ENCODE measurements around the gene TRAPPC6A.
A peak's percentile ranks its signal among the peaks of the same experiment; 100 is the strongest.

The TRAPPC6A gene

DNA sequence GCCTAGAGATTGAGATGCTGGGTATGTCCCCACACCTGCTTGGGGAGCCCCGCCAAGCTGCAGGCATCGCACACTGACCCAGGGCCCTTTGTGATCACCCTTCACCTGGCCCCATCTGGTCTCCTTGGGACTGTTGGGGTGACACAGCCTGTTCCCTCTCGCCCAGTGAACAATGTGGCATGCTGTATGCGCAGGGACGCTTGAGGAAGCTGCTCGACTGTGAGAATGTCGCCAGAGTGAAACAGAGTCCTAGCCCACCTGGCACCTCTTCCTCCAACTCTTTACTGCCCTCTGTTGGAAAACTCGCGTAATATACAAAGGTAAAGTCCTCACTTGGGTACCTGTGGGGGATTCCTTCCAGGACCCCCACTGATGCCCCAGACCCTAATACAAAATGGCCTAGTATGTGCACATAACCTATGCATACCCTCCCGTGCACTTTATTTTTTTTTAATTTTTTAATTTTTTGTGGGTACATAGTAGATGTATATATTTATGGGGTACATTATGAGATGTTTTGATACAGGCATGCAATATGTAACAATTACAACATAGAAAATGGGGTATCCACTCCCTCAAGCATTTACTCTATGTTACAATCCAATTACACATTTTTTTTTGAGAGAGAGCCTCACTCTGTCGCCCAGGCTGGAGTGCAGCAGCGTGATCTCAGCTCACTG, 9.5 kb upstream of the TRAPPC6A start:
- H3K27me3 ChIP-seq (ENCODE audit: control insufficient read depth in 5 of 5, insufficient read depth in 4 of 5, low read length in 5 of 5): no peaks in the 10 kb centered on the region
- peaks cover 0 to 6% (median 0%) of the 10 kb centered on the region in 5 donors for H3K36me3 ChIP-seq (ENCODE audit: control insufficient read depth in 5 of 5, insufficient read depth in 5 of 5, low read length in 5 of 5)
- H3K4me1 ChIP-seq (ENCODE audit: control insufficient read depth in 5 of 5, insufficient read depth in 5 of 5, low read length in 5 of 5): peaks cover 0 to 8% (median 0%) of the 10 kb centered on the region in 5 donors
- H3K4me3 ChIP-seq (ENCODE audit: low read depth in 1 of 5, low read length in 5 of 5): no peak overlapping the region
- no peak overlapping the region for H3K27ac ChIP-seq (ENCODE audit: low read depth, low read length)
- no peak overlapping the region for H3K9ac ChIP-seq (ENCODE audit: low read length in 5 of 5)
- H3K9me3 ChIP-seq (ENCODE audit: control insufficient read depth in 5 of 5, low read length in 5 of 5): no peaks in the 10 kb centered on the region

DNA sequence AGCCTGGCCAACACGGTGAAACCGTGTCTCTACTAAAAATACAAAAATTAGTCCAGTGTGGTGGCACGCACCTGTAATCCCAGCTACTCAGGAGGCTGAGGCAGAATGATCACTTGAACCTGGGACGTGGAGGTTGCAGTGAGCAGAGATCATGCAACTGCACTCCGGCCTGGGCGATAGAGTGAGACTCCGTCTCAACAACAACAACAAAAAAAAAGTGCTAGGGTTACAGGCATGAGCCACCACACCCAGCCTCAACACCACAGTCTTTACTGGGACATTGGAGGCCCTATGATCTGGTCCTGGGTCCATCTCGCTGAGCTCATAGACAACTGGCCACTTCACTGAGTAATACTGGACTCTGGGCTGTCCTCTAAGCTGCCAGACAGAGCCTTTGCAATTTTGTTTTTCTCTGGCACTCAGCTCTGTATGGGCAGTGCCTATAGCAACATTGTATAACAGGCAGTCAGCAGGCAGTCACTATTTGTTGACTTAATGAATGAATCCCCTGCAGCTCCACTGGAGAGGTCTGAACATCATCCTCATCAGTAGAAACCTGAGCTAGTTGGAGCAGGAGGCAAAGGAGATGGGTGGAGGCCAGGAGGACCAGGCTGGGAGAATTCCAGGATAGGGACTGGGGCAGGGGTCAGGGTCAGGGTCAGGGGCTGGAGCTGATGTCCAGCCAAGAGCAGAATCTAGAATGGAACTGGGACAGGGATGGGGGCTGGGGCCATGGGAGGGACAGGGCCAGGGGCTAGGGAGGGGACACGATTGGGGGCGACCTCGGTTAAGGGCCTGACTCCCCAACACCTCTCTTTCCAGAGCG, 8.7 kb upstream of the TRAPPC6A start:
- Histone ChIP-seq H3K4me1 (ENCODE audit: control insufficient read depth in 5 of 5, insufficient read depth in 5 of 5, low read length in 5 of 5) (peaks cover 0 to 8% (median under 1%) of the 10 kb centered on the region in 5 donors), H3K27ac (ENCODE audit: low read depth, low read length) (no peak overlapping the region), H3K4me3 (ENCODE audit: low read depth in 1 of 5, low read length in 5 of 5) (no peak overlapping the region), H3K36me3 (ENCODE audit: control insufficient read depth in 5 of 5, insufficient read depth in 5 of 5, low read length in 5 of 5) (no peaks in the 10 kb centered on the region), H3K9ac (ENCODE audit: low read length in 5 of 5) (no peak overlapping the region), H3K27me3 (ENCODE audit: control insufficient read depth in 5 of 5, insufficient read depth in 4 of 5, low read length in 5 of 5) (no peaks in the 10 kb centered on the region), H3K9me3 (ENCODE audit: control insufficient read depth in 5 of 5, low read length in 5 of 5) (no peaks in the 10 kb centered on the region)

- Histone ChIP-seq H3K4me3 (ENCODE audit: low read depth in 1 of 5, low read length in 5 of 5) (no peak overlapping the region), H3K9ac (ENCODE audit: low read length in 5 of 5) (no peak overlapping the region), H3K27me3 (ENCODE audit: control insufficient read depth in 5 of 5, insufficient read depth in 4 of 5, low read length in 5 of 5) (no peaks in the 10 kb centered on the region), H3K27ac (ENCODE audit: low read depth, low read length) (no peak overlapping the region), H3K9me3 (ENCODE audit: control insufficient read depth in 5 of 5, low read length in 5 of 5) (no peaks in the 10 kb centered on the region), H3K4me1 (ENCODE audit: control insufficient read depth in 5 of 5, insufficient read depth in 5 of 5, low read length in 5 of 5) (peaks cover 3 to 31% (median 22%) of the 10 kb centered on the region in 5 donors), H3K36me3 (ENCODE audit: control insufficient read depth in 5 of 5, insufficient read depth in 5 of 5, low read length in 5 of 5) (peaks cover 0 to 9% (median 5%) of the 10 kb centered on the region in 5 donors)
These were observed 6.1 kb upstream of the TRAPPC6A start for GRCh38 chr19:45184115-45184514.

GRCh38 chr19:45182758-45183157, 4.7 kb upstream of the TRAPPC6A start:
- Histone ChIP-seq H3K9ac (ENCODE audit: low read length in 5 of 5) (no peak overlapping the region), H3K27ac (ENCODE audit: low read depth, low read length) (no peak overlapping the region), H3K27me3 (ENCODE audit: control insufficient read depth in 5 of 5, insufficient read depth in 4 of 5, low read length in 5 of 5) (peaks cover 0 to 3% (median 0%) of the 10 kb centered on the region in 5 donors), H3K36me3 (ENCODE audit: control insufficient read depth in 5 of 5, insufficient read depth in 5 of 5, low read length in 5 of 5) (peaks cover 0 to 9% (median 5%) of the 10 kb centered on the region in 5 donors), H3K9me3 (ENCODE audit: control insufficient read depth in 5 of 5, low read length in 5 of 5) (no peaks in the 10 kb centered on the region), H3K4me3 (ENCODE audit: low read depth in 1 of 5, low read length in 5 of 5) (no peak overlapping the region), H3K4me1 (ENCODE audit: control insufficient read depth in 5 of 5, insufficient read depth in 5 of 5, low read length in 5 of 5) (peaks cover 5 to 37% (median 29%) of the 10 kb centered on the region in 5 donors)

GRCh38 chr19:45180936-45181335, 2.9 kb upstream of the TRAPPC6A start:
- Histone ChIP-seq H3K36me3 (ENCODE audit: control insufficient read depth in 5 of 5, insufficient read depth in 5 of 5, low read length in 5 of 5) (peaks cover 0 to 9% (median 5%) of the 10 kb centered on the region in 5 donors), H3K4me3 (ENCODE audit: low read depth in 1 of 5, low read length in 5 of 5) (no peak overlapping the region), H3K27ac (ENCODE audit: low read depth, low read length) (no peak overlapping the region), H3K9ac (ENCODE audit: low read length in 5 of 5) (peak overlapping the region in 2 of 5 donors; percentile 1 to 3), H3K9me3 (ENCODE audit: control insufficient read depth in 5 of 5, low read length in 5 of 5) (no peaks in the 10 kb centered on the region), H3K27me3 (ENCODE audit: control insufficient read depth in 5 of 5, insufficient read depth in 4 of 5, low read length in 5 of 5) (peaks cover 0 to 3% (median 0%) of the 10 kb centered on the region in 5 donors), H3K4me1 (ENCODE audit: control insufficient read depth in 5 of 5, insufficient read depth in 5 of 5, low read length in 5 of 5) (peaks cover 5 to 45% (median 36%) of the 10 kb centered on the region in 5 donors)

- peaks cover 0 to 3% (median 0%) of the 10 kb centered on the region in 5 donors for H3K27me3 ChIP-seq (ENCODE audit: control insufficient read depth in 5 of 5, insufficient read depth in 4 of 5, low read length in 5 of 5)
- peak overlapping the region; percentile 78 for H3K27ac ChIP-seq (ENCODE audit: low read depth, low read length)
- H3K36me3 ChIP-seq (ENCODE audit: control insufficient read depth in 5 of 5, insufficient read depth in 5 of 5, low read length in 5 of 5): peaks cover 0 to 9% (median 5%) of the 10 kb centered on the region in 5 donors
- H3K9ac ChIP-seq (ENCODE audit: low read length in 5 of 5): peak overlapping the region in 4 of 5 donors; percentile 17 to 93 (median 64)
- H3K4me1 ChIP-seq (ENCODE audit: control insufficient read depth in 5 of 5, insufficient read depth in 5 of 5, low read length in 5 of 5): peaks cover 5 to 44% (median 36%) of the 10 kb centered on the region in 5 donors
- H3K4me3 ChIP-seq (ENCODE audit: low read depth in 1 of 5, low read length in 5 of 5): peak overlapping the region; percentile 15 to 99 (median 96)
- H3K9me3 ChIP-seq (ENCODE audit: control insufficient read depth in 5 of 5, low read length in 5 of 5): no peaks in the 10 kb centered on the region
These were observed 1.9 kb upstream of the TRAPPC6A start for GRCh38 chr19:45179892-45180370.

DNA sequence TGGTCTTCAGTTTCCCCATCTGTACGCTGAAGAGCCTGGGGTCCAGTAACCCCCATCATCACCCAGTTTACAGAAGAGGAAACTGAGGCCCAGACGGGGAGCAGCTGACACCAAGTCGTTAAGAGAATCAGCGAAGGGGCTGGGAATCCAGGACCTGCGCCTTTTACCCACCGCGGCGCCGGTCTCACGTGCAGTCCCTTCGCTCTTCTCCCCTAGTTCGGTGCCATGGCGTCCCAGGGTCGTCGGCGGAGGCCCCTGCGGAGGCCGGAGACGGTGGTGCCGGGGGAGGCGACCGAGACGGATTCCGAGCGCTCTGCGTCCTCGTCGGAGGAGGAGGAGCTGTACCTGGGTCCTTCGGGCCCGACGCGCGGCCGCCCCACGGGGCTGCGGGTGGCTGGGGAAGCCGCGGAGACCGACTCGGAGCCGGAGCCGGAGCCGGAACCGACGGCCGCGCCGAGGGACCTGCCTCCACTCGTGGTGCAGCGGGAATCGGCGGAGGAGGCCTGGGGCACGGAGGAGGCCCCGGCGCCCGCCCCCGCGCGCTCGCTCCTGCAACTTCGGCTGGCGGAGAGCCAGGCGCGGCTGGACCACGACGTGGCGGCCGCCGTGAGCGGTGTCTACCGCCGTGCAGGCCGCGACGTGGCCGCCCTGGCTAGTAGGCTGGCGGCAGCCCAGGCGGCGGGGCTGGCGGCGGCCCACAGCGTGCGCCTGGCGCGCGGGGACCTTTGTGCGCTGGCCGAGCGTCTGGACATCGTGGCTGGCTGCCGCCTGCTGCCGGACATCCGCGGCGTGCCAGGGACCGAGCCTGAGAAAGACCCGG, 1.2 kb upstream of the TRAPPC6A start:
- peak overlapping the region; percentile 68 to 93 (median 79) for H3K9ac ChIP-seq (ENCODE audit: low read length in 5 of 5)
- H3K9me3 ChIP-seq (ENCODE audit: control insufficient read depth in 5 of 5, low read length in 5 of 5): no peaks in the 10 kb centered on the region
- peaks cover 5 to 42% (median 36%) of the 10 kb centered on the region in 5 donors for H3K4me1 ChIP-seq (ENCODE audit: control insufficient read depth in 5 of 5, insufficient read depth in 5 of 5, low read length in 5 of 5)
- H3K27me3 ChIP-seq (ENCODE audit: control insufficient read depth in 5 of 5, insufficient read depth in 4 of 5, low read length in 5 of 5): peaks cover 0 to 3% (median 0%) of the 10 kb centered on the region in 5 donors
- H3K4me3 ChIP-seq (ENCODE audit: low read depth in 1 of 5, low read length in 5 of 5): peak overlapping the region; percentile 85 to 99 (median 96)
- H3K27ac ChIP-seq (ENCODE audit: low read depth, low read length): peak overlapping the region; percentile 78
- H3K36me3 ChIP-seq (ENCODE audit: control insufficient read depth in 5 of 5, insufficient read depth in 5 of 5, low read length in 5 of 5): peaks cover 0 to 9% (median 5%) of the 10 kb centered on the region in 5 donors

- no peaks in the 10 kb centered on the region for H3K9me3 ChIP-seq (ENCODE audit: control insufficient read depth in 5 of 5, low read length in 5 of 5)
- H3K9ac ChIP-seq (ENCODE audit: low read length in 5 of 5): peak within 1 kb of the TSS; percentile 68 to 93 (median 79)
- peak within 1 kb of the TSS; percentile 90 for H3K27ac ChIP-seq (ENCODE audit: low read depth, low read length)
- peaks cover 0 to 9% (median 5%) of the 10 kb centered on the region in 5 donors for H3K36me3 ChIP-seq (ENCODE audit: control insufficient read depth in 5 of 5, insufficient read depth in 5 of 5, low read length in 5 of 5)
- H3K4me3 ChIP-seq (ENCODE audit: low read depth in 1 of 5, low read length in 5 of 5): peak within 1 kb of the TSS; percentile 87 to 99 (median 96)
- H3K4me1 ChIP-seq (ENCODE audit: control insufficient read depth in 5 of 5, insufficient read depth in 5 of 5, low read length in 5 of 5): peaks cover 5 to 42% (median 36%) of the 10 kb centered on the region in 5 donors
- H3K27me3 ChIP-seq (ENCODE audit: control insufficient read depth in 5 of 5, insufficient read depth in 4 of 5, low read length in 5 of 5): peaks cover 0 to 3% (median 0%) of the 10 kb centered on the region in 5 donors
These were observed 430 bp upstream of the TRAPPC6A start, which contains the start of gene BLOC1S3 for GRCh38 chr19:45178262-45179071. BLOC1S3 (plus strand) TSS chr19:45178784; CDS start chr19:45179297, 513 bp downstream.
